ENCODE measurements around the gene CNOT6.

Gene CNOT6

GRCh38 chr5:180568914-180569313 is 74.7 kb downstream of the CNOT6 start:
- Histone ChIP-seq H3K9me3 (no peaks in the 10 kb centered on the region), H3K27me3 (no peaks in the 10 kb centered on the region), H3K4me1 (ENCODE audit: control insufficient read depth in 1 of 2, insufficient read depth in 1 of 2, low read depth in 1 of 2, low read length in 1 of 2) (no peaks in the 10 kb centered on the region), H3K36me3 (peaks cover 89% of the 10 kb centered on the region), H3K27ac (no peak overlapping the region), H3K4me3 (ENCODE audit: low read depth in 1 of 2, low read length in 1 of 2) (no peak overlapping the region)
- no peak for TF ChIP-seq CTCF (IDR thresholded peaks at IDR 0.05)

- H3K4me3 ChIP-seq (ENCODE audit: low read depth in 1 of 2, low read length in 1 of 2): no peak overlapping the region
- no peaks in the 10 kb centered on the region for H3K27me3 ChIP-seq
- no peak for TF ChIP-seq CTCF (IDR thresholded peaks at IDR 0.05)
- H3K9me3 ChIP-seq: no peaks in the 10 kb centered on the region
- H3K4me1 ChIP-seq (ENCODE audit: control insufficient read depth in 1 of 2, insufficient read depth in 1 of 2, low read depth in 1 of 2, low read length in 1 of 2): no peaks in the 10 kb centered on the region
- H3K36me3 ChIP-seq: peaks cover 66% of the 10 kb centered on the region
- H3K27ac ChIP-seq: no peak overlapping the region
These were observed 81.4 kb downstream of the CNOT6 start for GRCh38 chr5:180575571-180575970.

- Histone ChIP-seq H3K4me1 (ENCODE audit: control insufficient read depth in 1 of 2, insufficient read depth in 1 of 2, low read depth in 1 of 2, low read length in 1 of 2) (no peaks in the 10 kb centered on the region), H3K36me3 (peaks cover 20% of the 10 kb centered on the region), H3K4me3 (ENCODE audit: low read depth in 1 of 2, low read length in 1 of 2) (no peak overlapping the region), H3K27me3 (peaks cover 12% of the 10 kb centered on the region), H3K9me3 (no peaks in the 10 kb centered on the region), H3K27ac (no peak overlapping the region)
- no peak for TF ChIP-seq CTCF (IDR thresholded peaks at IDR 0.05)
These were observed 86.5 kb downstream of the CNOT6 start for GRCh38 chr5:180580681-180581080.

- no peaks in the 10 kb centered on the region for H3K36me3 ChIP-seq
- no peak for TF ChIP-seq CTCF (IDR thresholded peaks at IDR 0.05)
- no peak overlapping the region for H3K27ac ChIP-seq
- H3K27me3 ChIP-seq: peaks cover 42% of the 10 kb centered on the region
- H3K4me3 ChIP-seq (ENCODE audit: low read depth in 1 of 2, low read length in 1 of 2): no peak overlapping the region
- no peaks in the 10 kb centered on the region for H3K9me3 ChIP-seq
- no peaks in the 10 kb centered on the region for H3K4me1 ChIP-seq (ENCODE audit: control insufficient read depth in 1 of 2, insufficient read depth in 1 of 2, low read depth in 1 of 2, low read length in 1 of 2)
These were observed 89.6 kb downstream of the CNOT6 start for GRCh38 chr5:180583738-180584137.

- Histone ChIP-seq H3K36me3 (no peaks in the 10 kb centered on the region), H3K4me3 (ENCODE audit: low read depth in 1 of 2, low read length in 1 of 2) (no peak overlapping the region), H3K9me3 (no peaks in the 10 kb centered on the region), H3K27me3 (peaks cover 67% of the 10 kb centered on the region), H3K4me1 (ENCODE audit: control insufficient read depth in 1 of 2, insufficient read depth in 1 of 2, low read depth in 1 of 2, low read length in 1 of 2) (peaks cover 14% of the 10 kb centered on the region in 2 experiments), H3K27ac (no peak overlapping the region)
- TF ChIP-seq CTCF (IDR thresholded peaks at IDR 0.05): no peak
These were observed 92.0 kb downstream of the CNOT6 start for GRCh38 chr5:180586204-180586603.

GRCh38 chr5:180586870-180587269 is 92.7 kb downstream of the CNOT6 start:
- H3K36me3 ChIP-seq: no peaks in the 10 kb centered on the region
- no peak overlapping the region for H3K4me3 ChIP-seq (ENCODE audit: low read depth in 1 of 2, low read length in 1 of 2)

More at GRCh38 chr5:180586870-180587269, 92.7 kb downstream of the CNOT6 start:
- no peak for TF ChIP-seq CTCF (IDR thresholded peaks at IDR 0.05)
- Histone ChIP-seq H3K9me3 (no peaks in the 10 kb centered on the region), H3K4me1 (ENCODE audit: control insufficient read depth in 1 of 2, insufficient read depth in 1 of 2, low read depth in 1 of 2, low read length in 1 of 2) (peaks cover 19 to 20% of the 10 kb centered on the region in 2 experiments), H3K27ac (no peak overlapping the region), H3K27me3 (peaks cover 74% of the 10 kb centered on the region)

Data from neutrophil (primary cell).